ENCODE measurements around the gene OPN3. TPM values are rescaled to one million over a fixed set of nuclear protein-coding genes. Genes with fewer than 3 reads are reported as not detected.

OPN3 gene
- total RNA-seq, 1 donor, result 47.5 TPM

DNA sequence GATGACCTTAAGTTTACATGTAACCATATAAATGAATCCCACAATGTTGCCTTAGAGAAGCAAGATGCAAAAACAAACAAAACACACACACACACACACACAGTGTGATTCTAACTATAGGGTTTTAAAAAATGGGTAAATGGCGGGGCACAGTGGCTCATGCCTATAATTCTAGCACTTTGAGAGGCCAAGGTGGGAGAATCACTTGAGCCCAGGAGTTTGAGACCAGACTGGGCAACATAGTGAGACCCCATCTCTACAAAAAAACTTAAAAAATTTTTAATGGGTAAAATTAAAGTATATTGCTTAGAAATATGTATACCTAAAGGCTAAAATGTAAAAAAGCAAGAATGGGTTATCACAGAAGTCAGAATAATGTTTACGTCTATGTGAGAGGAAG lies 92.2 kb downstream of the OPN3 start:
- DNase-seq (ENCODE audit: low read depth), result no peak
- TF ChIP-seq, protein P1, sequence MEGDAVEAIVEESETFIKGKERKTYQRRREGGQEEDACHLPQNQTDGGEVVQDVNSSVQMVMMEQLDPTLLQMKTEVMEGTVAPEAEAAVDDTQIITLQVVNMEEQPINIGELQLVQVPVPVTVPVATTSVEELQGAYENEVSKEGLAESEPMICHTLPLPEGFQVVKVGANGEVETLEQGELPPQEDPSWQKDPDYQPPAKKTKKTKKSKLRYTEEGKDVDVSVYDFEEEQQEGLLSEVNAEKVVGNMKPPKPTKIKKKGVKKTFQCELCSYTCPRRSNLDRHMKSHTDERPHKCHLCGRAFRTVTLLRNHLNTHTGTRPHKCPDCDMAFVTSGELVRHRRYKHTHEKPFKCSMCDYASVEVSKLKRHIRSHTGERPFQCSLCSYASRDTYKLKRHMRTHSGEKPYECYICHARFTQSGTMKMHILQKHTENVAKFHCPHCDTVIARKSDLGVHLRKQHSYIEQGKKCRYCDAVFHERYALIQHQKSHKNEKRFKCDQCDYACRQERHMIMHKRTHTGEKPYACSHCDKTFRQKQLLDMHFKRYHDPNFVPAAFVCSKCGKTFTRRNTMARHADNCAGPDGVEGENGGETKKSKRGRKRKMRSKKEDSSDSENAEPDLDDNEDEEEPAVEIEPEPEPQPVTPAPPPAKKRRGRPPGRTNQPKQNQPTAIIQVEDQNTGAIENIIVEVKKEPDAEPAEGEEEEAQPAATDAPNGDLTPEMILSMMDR (IDR thresholded peaks at IDR 0.05; ENCODE audit: insufficient read depth, low read depth, low read length), result no peak
- H3K4me3 ChIP-seq (ENCODE audit: low read depth, low read length), result no peak overlapping the region

Other genes starting within 250 kb of the OPN3 start
- 111 and 128 TPM in 2 replicates for gene FH, start 120.6 kb downstream of the OPN3 start, total RNA-seq
- under 0.01 TPM in 1 of 2 replicates, not detected in the other for gene KMO, start 108.0 kb downstream of the OPN3 start, total RNA-seq
- gene CHML, start within 50 bp of the OPN3 start, total RNA-seq, result 16.4 and 17.7 TPM in 2 replicates
- gene WDR64, start 11.9 kb upstream of the OPN3 start, total RNA-seq, result not detected in 2 replicates
- 7.7 and 12.5 TPM in 2 replicates for gene EXO1, start 207.8 kb upstream of the OPN3 start, total RNA-seq

Data from fibroblast of villous mesenchyme (primary cell).